Activated CD4-positive, alpha-beta T cell treated with anti-CD3 and anti-CD28 coated beads, Interleukin-2, amount 10 ng/mL, durations not matched to agents 24 days and 14 days (primary cell): Measurements from ENCODE around the gene SYNE1. TPM values are rescaled to one million over a fixed set of nuclear protein-coding genes. Genes with fewer than 3 reads are reported as not detected.

Experiments
- DNase-seq: peaks from one replicate; pipeline ENCODE4 v3.0.0; 2022
- H3K27ac Mint-ChIP-seq: one replicate; pipeline ENCODE4 v1.8.0; 2022; ENCODE audit warnings: mild to moderate bottlenecking, mixed read lengths
- H3K27me3 Mint-ChIP-seq: one replicate; pipeline ENCODE4 v1.8.0; 2022; ENCODE audit warnings: mixed read lengths
- H3K36me3 Mint-ChIP-seq: one replicate; pipeline ENCODE4 v1.8.0; 2022; ENCODE audit warnings: low read depth, mild to moderate bottlenecking, mixed read lengths
- H3K4me1 Mint-ChIP-seq: one replicate; pipeline ENCODE4 v1.8.0; 2021; ENCODE audit warnings: mixed read lengths
- H3K4me3 Mint-ChIP-seq: one replicate; pipeline ENCODE4 v1.8.0; 2022; ENCODE audit warnings: mild to moderate bottlenecking, moderate library complexity, mixed read lengths
- H3K9me3 Mint-ChIP-seq: one replicate; pipeline ENCODE4 v1.8.0; 2021; ENCODE audit warnings: mixed read lengths
- intact Hi-C: fragments of 100-400 bp; cut with micrococcal nuclease; formaldehyde crosslinking; loops from one replicate; pipeline ENCODE4 v1.15.1; 2023
- total RNA-seq: library from RNA; stranded (reverse); gene quantifications from 2 replicates; pipeline ENCODE4 v1.2.3, GENCODE V29; 2022

The SYNE1 gene
- total RNA-seq, 1 donor from 2014 or later: 14.9 TPM

DNA sequence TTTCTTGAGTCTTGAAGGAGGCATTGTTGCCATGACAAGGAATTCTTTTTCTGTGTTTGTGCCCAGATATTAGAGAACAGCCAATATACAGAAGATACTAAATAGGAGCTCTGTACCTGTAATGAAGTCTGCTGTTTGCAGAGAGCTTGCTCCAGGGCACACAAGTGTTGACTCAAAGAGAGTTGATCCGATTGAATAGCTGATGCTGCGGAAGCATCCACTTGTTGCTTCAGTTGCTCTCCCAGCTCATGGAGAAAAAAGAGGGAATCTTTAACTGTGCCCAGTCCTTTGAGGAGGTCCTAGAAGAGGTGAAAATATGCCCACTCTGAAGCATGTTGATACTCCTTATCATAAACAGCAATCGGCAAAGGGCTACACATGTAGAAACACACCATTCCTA is 418.3 kb downstream of the SYNE1 start:
- Mint-ChIP-seq H3K27me3 (no peaks in the 10 kb centered on the region), H3K36me3 (peaks cover 56% of the 10 kb centered on the region), H3K4me1 (no peaks in the 10 kb centered on the region), H3K4me3 (no peak overlapping the region), H3K27ac (no peak overlapping the region), H3K9me3 (peaks cover 16% of the 10 kb centered on the region)
- no peak for DNase-seq
- intact Hi-C loops: no loop called here

DNA sequence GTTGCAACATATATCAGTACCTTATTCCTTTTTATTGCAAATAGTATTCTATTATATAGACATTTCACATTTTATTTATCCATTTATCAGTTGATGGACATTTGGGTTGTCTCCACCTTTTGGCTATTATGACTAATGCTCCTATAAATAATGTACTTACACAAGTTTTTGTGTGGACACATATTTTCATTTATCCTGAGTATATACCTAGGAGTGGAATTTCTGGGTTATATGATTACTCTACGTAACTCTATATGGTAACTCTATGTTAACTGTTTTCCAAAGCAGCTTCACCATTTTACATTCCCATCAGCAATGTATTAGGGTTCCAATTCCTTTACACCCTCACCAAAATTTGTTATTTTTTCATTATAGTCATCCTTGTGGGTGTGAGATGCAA is 424.7 kb downstream of the SYNE1 start:
- intact Hi-C loops: no loop called here
- Mint-ChIP-seq H3K27ac (no peak overlapping the region), H3K4me1 (no peaks in the 10 kb centered on the region), H3K9me3 (no peaks in the 10 kb centered on the region), H3K36me3 (peaks cover 29% of the 10 kb centered on the region), H3K4me3 (no peak overlapping the region), H3K27me3 (no peaks in the 10 kb centered on the region)
- no peak for DNase-seq

DNA sequence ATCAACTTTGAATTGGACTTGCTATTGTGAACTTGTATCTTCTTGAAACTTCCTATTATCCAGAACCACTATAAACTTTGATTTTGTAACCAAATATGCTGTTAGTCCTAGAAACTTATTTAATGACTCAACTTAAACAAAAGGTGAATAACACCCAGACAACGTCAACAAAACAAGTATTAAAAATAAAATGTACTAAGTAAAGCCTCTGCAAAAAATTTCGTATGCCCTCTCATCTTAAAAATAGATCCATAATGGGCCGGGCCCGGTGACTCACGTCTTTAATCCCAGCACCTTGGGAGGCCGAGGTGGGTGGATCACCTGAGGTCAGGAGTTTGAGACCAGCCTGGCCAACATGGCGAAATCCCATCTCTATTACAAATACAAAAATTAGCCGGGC is 428.0 kb downstream of the SYNE1 start:
- H3K36me3 Mint-ChIP-seq: peaks cover 33% of the 10 kb centered on the region
- H3K4me3 Mint-ChIP-seq: no peak overlapping the region
- no peaks in the 10 kb centered on the region for H3K9me3 Mint-ChIP-seq
- no peaks in the 10 kb centered on the region for H3K4me1 Mint-ChIP-seq
- H3K27me3 Mint-ChIP-seq: no peaks in the 10 kb centered on the region
- H3K27ac Mint-ChIP-seq: no peak overlapping the region
- DNase-seq: no peak
- intact Hi-C loops: no loop called here

DNA sequence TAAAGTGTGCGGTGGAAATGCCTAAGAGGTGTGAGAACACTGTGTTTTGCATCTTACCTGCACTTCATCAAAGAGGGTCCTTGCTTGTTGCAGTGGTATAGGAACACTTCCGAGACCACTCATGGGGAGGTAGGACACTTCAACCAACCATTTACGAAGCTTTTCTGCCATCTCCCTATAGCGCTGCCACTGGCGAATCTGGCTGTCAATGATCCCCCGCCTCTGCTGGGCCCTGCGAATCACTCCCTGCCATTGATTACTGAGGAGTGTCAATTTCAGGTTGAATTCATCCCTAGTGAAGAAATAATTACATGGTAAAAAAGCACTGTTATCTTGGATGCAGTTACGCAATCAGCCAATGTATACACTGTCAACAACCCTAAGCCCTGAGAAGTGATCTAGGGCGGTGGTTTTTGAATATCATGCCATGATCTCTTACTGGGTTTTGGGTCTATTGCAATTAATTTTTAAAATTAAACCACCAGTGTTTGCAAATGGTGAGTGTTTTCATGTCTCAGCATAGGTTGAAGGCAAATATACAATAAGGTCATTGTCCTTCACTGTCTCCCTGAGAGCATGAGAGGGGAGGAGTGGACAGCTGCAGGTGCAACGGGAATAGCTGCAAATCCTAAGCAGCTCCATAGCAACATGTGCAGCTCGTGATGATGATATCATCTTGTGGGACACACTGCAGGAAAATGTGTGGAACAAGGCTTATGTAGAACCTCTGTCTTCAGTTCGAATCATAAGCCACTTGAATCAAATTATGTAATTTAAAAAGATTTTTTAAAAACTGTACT is 429.0 kb downstream of the SYNE1 start:
- H3K27me3 Mint-ChIP-seq: no peaks in the 10 kb centered on the region
- no peak overlapping the region for H3K4me3 Mint-ChIP-seq
- intact Hi-C loops: no loop called here
- H3K4me1 Mint-ChIP-seq: no peaks in the 10 kb centered on the region
- no peak overlapping the region for H3K27ac Mint-ChIP-seq
- peaks cover 33% of the 10 kb centered on the region for H3K36me3 Mint-ChIP-seq
- no peak for DNase-seq
- peaks cover 5% of the 10 kb centered on the region for H3K9me3 Mint-ChIP-seq

DNA sequence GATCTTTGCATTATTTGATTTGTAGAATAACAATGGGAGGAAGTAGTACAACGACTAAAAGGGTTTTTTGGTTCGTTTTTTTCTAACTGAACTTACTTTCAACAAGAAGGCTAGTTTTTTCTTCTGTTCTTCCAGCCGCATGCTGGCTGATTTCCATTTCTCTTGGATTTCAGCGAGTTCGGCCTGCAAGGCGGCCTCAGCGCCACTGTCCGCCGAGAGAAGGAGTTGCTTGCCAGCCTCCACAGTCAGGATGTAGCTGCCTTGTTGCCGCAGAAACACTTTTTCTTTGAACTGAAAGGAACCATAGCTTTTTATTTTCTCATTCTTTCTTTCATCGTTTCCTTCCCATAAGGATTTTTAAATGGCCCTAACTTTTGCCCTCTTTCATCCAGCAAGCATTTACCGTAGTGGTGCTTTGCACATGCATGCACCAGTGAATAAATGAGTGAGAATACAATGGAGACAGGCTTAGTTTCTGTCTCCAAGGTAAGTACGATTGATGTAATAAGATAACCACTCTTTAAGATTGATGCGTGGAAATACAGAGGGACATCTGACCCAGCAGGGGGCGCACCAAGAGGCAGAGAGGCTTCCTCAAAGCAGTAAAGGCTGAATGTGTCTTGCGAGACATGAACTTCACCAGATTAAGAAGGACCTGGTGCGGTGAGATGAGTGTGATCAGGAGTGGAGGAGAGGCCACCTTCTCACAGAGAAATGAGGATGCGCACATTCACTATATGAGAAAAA is 430.9 kb downstream of the SYNE1 start:
- no peak overlapping the region for H3K27ac Mint-ChIP-seq
- intact Hi-C loops: no loop called here
- peak; percentile 75 for DNase-seq
- H3K27me3 Mint-ChIP-seq: no peaks in the 10 kb centered on the region
- H3K9me3 Mint-ChIP-seq: peaks cover 5% of the 10 kb centered on the region
- H3K36me3 Mint-ChIP-seq: peaks cover 38% of the 10 kb centered on the region
- no peak overlapping the region for H3K4me3 Mint-ChIP-seq
- no peaks in the 10 kb centered on the region for H3K4me1 Mint-ChIP-seq

DNA sequence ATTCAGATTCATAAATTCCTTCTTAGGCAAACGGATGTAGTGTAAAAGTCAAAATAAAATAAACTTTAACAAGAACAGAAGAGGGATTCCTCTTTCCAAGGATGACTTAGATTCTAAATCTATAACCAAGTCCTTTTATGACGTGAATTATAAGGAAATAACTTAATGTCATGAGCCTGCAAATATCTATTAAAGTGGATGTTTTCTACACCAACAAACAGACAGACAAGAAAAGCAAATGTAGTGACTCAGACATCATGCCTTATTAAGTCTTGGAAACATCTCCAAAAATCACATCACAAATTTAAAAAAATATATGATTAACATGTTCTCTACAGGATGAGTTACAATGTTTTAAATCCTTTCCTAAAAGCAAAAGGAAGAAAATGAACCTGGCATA is 432.6 kb downstream of the SYNE1 start:
- DNase-seq: no peak
- Mint-ChIP-seq H3K4me1 (no peaks in the 10 kb centered on the region), H3K27me3 (no peaks in the 10 kb centered on the region), H3K36me3 (peaks cover 41% of the 10 kb centered on the region), H3K9me3 (peaks cover 5% of the 10 kb centered on the region), H3K27ac (no peak overlapping the region), H3K4me3 (no peak overlapping the region)
- intact Hi-C loops: no loop called here

DNA sequence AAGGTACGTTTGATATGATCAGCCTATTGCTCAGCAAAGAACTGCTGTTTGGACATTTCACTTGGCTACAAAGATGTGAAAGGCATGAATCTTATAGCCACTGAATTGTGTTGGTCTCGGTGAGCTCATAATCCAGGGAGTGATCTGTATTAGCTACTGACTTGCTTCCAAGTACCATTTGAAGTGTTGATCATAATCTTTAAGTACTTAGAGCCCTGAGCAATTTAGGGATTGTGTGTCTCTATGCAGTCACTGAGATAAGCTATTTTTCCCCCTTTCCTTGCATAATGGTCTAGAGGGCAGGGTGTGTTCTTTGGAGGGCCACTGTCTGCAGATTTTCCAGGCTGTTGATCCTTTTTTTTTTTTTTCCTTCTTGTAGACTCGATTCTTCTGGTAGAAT is 436.0 kb downstream of the SYNE1 start:
- Mint-ChIP-seq H3K4me3 (no peak overlapping the region), H3K9me3 (peaks cover 20% of the 10 kb centered on the region), H3K27ac (no peak overlapping the region), H3K36me3 (peaks cover 55% of the 10 kb centered on the region), H3K27me3 (no peaks in the 10 kb centered on the region), H3K4me1 (peaks cover 4% of the 10 kb centered on the region)
- intact Hi-C loops: no loop called here
- no peak for DNase-seq

DNA sequence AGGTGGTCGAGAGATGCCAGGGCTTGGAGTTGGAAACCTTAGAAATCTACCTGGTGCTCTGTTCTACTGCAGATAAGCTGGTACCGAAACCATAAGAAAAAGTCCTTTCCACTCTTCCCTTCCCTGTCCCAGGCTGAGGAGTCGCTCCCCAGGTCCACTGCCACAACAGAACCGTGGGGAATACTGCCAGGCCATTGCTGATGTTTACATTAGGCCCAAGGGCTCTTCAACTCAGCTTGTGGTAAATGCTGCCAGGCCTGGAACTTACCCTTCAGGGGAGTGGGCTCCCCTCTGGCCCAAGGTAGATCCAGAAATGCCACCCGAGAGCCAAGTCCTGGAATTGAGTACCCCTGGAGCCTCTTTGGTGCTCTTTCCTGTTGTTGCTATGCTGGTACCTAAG is 441.3 kb downstream of the SYNE1 start:
- intact Hi-C loops: no loop called here

DNA sequence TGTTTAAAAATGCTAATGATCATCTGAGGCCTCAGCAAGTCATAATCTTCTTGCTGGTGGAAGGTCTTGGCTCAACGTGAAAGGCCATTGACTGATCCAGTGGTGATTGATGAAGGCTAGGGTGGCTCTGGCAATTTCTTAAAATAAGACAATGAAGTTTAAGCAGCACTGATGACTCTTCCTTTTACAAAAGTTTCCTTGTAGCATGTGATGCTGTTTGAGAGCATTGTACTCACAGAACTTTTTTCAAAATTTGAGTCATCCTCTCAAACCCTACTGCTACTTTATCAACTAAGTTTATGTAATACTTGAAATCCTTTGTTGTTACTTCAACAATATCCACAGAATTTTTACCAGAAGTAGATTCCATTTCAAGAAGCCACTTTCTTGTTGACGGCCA is 447.4 kb downstream of the SYNE1 start:
- peaks cover 42% of the 10 kb centered on the region for H3K36me3 Mint-ChIP-seq
- peaks cover 17% of the 10 kb centered on the region for H3K9me3 Mint-ChIP-seq
- H3K4me1 Mint-ChIP-seq: peaks cover 27% of the 10 kb centered on the region
- H3K27ac Mint-ChIP-seq: no peak overlapping the region
- H3K4me3 Mint-ChIP-seq: no peak overlapping the region
- intact Hi-C loops: loop anchor here (5.0 kb wide), 1 partner anchor 487 kb away; no protein-coding TSS in a partner anchor
- no peak for DNase-seq
- no peaks in the 10 kb centered on the region for H3K27me3 Mint-ChIP-seq

More for the DNA sequence above, 441.3 kb downstream of the SYNE1 start:
- no peak overlapping the region for H3K4me3 Mint-ChIP-seq
- peaks cover 60% of the 10 kb centered on the region for H3K36me3 Mint-ChIP-seq
- H3K27ac Mint-ChIP-seq: no peak overlapping the region
- peaks cover 38% of the 10 kb centered on the region for H3K9me3 Mint-ChIP-seq
- no peaks in the 10 kb centered on the region for H3K27me3 Mint-ChIP-seq
- DNase-seq: no peak
- H3K4me1 Mint-ChIP-seq: peaks cover 4% of the 10 kb centered on the region

DNA sequence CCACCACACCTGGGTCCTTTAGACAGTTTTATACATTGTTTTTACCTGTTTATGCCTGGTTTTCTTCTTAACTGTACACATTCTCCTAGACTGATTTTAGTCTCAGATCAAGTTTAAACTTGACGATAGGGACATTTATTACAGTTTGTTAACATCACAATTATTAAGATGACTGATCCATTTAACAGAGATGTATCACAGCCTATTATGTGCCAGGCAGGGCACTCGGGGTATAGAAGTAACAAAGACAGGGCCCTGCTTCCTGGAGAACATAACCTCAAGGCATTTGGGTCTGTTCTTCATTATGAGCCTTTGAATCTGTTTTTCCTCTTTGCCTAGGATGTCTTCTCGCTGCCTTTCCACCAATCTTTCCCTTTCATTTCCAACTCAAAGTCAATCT is 449.2 kb downstream of the SYNE1 start:
- H3K4me3 Mint-ChIP-seq: no peak overlapping the region
- H3K4me1 Mint-ChIP-seq: peaks cover 39% of the 10 kb centered on the region
- H3K27ac Mint-ChIP-seq: no peak overlapping the region
- DNase-seq: no peak
- peaks cover 15% of the 10 kb centered on the region for H3K9me3 Mint-ChIP-seq
- H3K36me3 Mint-ChIP-seq: peaks cover 35% of the 10 kb centered on the region
- no peaks in the 10 kb centered on the region for H3K27me3 Mint-ChIP-seq
- intact Hi-C loops: loop anchor here (5.0 kb wide), 1 partner anchor 486 kb away; no protein-coding TSS in a partner anchor

DNA sequence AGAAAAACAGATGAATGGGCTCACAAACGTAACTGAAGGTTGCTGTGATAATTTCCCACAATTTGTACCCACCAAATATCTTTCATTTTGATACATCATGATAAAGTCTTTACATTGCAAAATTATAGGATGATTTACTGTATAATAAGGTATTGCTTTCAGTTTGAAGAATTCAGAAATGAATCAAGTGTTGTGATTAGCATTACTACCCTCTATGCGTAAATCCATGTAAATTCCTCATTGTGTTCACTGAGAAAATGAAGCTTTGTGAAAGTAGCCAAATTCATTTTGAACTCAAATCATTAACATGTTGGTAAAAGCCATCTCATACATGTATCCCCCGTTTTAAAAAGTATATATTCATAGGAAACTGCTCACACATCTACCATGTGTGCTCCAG is 450.3 kb downstream of the SYNE1 start:
- Mint-ChIP-seq H3K27me3 (no peaks in the 10 kb centered on the region), H3K36me3 (peaks cover 28% of the 10 kb centered on the region), H3K9me3 (peaks cover 8% of the 10 kb centered on the region), H3K4me1 (peaks cover 47% of the 10 kb centered on the region), H3K27ac (peak overlapping the region; percentile 23), H3K4me3 (peak overlapping the region; percentile 18)
- no peak for DNase-seq
- intact Hi-C loops: loop anchor here (5.0 kb wide), 1 partner anchor 485 kb away; no protein-coding TSS in a partner anchor

DNA sequence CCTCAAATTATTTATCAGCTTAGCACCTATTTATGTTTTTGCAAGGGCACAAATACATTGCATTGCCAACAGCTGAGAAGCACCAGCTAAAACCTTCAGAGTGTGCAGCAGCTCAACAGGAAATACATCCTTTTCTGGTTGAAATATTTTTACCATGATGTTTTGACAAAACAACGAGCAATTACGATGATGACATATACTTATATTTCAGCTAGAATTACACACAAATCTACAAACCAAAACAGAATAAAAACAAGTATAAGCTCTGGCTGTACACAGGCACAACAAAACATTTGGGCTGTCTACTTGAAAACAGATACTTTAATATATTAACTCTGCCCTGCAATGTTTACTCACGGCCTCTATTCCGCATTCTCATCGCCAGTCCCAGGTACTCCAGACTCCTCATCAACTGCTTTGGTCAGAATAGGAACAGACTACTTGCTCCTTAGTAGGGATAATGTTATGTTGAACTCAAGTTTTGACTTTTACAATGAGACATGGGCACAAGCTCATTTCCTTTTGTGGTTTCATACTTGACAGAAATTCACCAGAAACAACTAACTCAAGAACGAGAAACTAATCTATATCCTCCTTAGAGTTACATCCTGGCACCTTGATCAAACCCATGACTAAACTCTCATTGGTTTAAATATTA is 452.1 kb downstream of the SYNE1 start:
- peaks cover 27% of the 10 kb centered on the region for H3K36me3 Mint-ChIP-seq
- peaks cover 53% of the 10 kb centered on the region for H3K4me1 Mint-ChIP-seq
- intact Hi-C loops: loop anchor here (1.0 to 5.0 kb wide), 4 partner anchors 14 to 483 kb away; no protein-coding TSS in a partner anchor
- H3K9me3 Mint-ChIP-seq: peaks cover 8% of the 10 kb centered on the region
- no peaks in the 10 kb centered on the region for H3K27me3 Mint-ChIP-seq
- peak overlapping the region; percentile 96 for H3K27ac Mint-ChIP-seq
- DNase-seq: peak; percentile 74
- H3K4me3 Mint-ChIP-seq: peak overlapping the region; percentile 86

DNA sequence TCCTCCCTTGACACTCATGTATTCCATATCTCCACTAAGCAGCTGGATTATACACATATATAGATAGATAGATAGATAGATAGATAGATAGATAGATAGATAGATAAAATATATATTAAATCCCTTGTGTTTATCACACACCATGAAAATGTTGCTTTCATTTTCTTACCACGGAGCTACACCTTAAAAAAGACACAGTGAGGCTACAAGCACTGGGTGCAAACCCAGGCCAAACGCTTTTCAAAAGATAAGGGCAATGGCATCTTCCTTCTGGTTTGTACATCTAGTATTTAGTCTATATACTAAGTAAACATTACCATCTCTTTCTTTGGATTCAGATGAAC is 452.6 kb downstream of the SYNE1 start:
- peak overlapping the region; percentile 86 for H3K4me3 Mint-ChIP-seq
- peaks cover 28% of the 10 kb centered on the region for H3K36me3 Mint-ChIP-seq
- H3K27ac Mint-ChIP-seq: peak overlapping the region; percentile 96
- intact Hi-C loops: loop anchor here (2.0 kb wide), 1 partner anchor 428 kb away; no protein-coding TSS in a partner anchor
- H3K4me1 Mint-ChIP-seq: peaks cover 52% of the 10 kb centered on the region
- no peaks in the 10 kb centered on the region for H3K27me3 Mint-ChIP-seq
- H3K9me3 Mint-ChIP-seq: peaks cover 8% of the 10 kb centered on the region
- peak; percentile 73 for DNase-seq

DNA sequence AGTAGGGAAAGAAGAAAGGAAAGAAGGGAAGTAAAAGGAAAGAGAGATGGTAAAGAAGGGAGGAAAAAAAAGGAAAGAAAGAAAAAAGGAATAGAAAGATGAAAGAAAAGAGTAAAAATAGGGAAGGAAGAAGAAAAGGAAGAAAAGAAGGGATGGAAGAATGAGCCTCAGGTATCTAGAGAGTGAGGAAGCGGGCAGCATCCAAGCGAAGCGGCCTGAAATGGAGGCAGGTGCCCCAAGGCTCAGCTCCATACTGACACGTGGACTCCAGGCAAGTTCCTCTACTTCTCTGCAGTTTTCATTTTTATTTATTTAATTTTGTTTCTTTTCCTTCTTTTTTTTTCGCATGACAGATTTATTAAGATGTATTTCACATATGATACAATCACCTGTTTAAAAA is 456.6 kb downstream of the SYNE1 start:
- no peak for DNase-seq
- intact Hi-C loops: no loop called here
- peaks cover 8% of the 10 kb centered on the region for H3K9me3 Mint-ChIP-seq
- peaks cover 31% of the 10 kb centered on the region for H3K36me3 Mint-ChIP-seq
- H3K27me3 Mint-ChIP-seq: no peaks in the 10 kb centered on the region
- H3K4me1 Mint-ChIP-seq: peaks cover 38% of the 10 kb centered on the region
- no peak overlapping the region for H3K27ac Mint-ChIP-seq
- H3K4me3 Mint-ChIP-seq: no peak overlapping the region
